Measurements from ENCODE around the gene PAX3.

GRCh38 chr2:222169346-222169745, 129.5 kb downstream of the PAX3 start:
- TF ChIP-seq POLR2A (IDR thresholded peaks at IDR 0.05) (no peak), CTCF (IDR thresholded peaks at IDR 0.05) (no peak)

Data from body of pancreas (tissue), 4 donors.